ENCODE data around the gene RPL18A. TPM values are rescaled to one million over a fixed set of nuclear protein-coding genes. Genes with fewer than 3 reads are reported as not detected.

RPL18A gene
- polyA plus RNA-seq, 1 of the 3 experiments (the other 2 are of a cell fraction) = 2,695 TPM

- Histone ChIP-seq H3K27me3 (ENCODE audit: insufficient read depth) (no peaks in the 10 kb centered on the region), H2AFZ (ENCODE audit: low read depth) (peak overlapping the region; percentile 98), H3F3A (replicated peaks; ENCODE audit: insufficient read depth) (peaks cover 3% of the 10 kb centered on the region), H3K27ac (ENCODE audit: low read depth in 2 of 2, low read length in 1 of 2) (peak overlapping the region; percentile 54 to 93), H3K36me3 (replicated peaks in 1 of 2; ENCODE audit: control insufficient read depth in 1 of 2, insufficient read depth in 2 of 2, low read length in 1 of 2) (no peaks in the 10 kb centered on the region), H3K9ac (peak overlapping the region; percentile 34), H3K9me3 (no peaks in the 10 kb centered on the region), H3K4me1 (ENCODE audit: control insufficient read depth in 1 of 2, insufficient read depth in 2 of 2, low read depth in 1 of 2, low read length in 1 of 2) (peaks cover 0 to 8% of the 10 kb centered on the region in 2 experiments; a peak in 1 of 4 replicates), H3K4me3 (ENCODE audit: low read depth in 2 of 2, low read length in 1 of 2) (peak overlapping the region; percentile 53 to 81), H4K20me1 (ENCODE audit: insufficient read depth) (no peaks in the 10 kb centered on the region), H3K4me2 (peak overlapping the region; percentile 85), H3K9me2 (no peaks in the 10 kb centered on the region), H3K79me2 (ENCODE audit: insufficient read depth) (no peaks in the 10 kb centered on the region)
- ChIA-PET CTCF (interaction anchor here (0.7 to 1.5 kb wide), 5 partner anchors 28 to 225 kb away, joined by 3 read pairs; partner anchors contain the start of gene CCDC124), POLR2A (interaction anchor here (0.6 to 1.2 kb wide), 5 partner anchors 11 to 120 kb away, joined by 3 to 6 read pairs (median 5); partner anchors contain the start of genes JAK3 and RPL18A)
- 2% methylated on average over 26 of the region's 50 CpGs for WGBS (ENCODE audit: low lambda C conversion rate)
- DNase-seq = peak; percentile 99
- TF ChIP-seq, protein P1, sequence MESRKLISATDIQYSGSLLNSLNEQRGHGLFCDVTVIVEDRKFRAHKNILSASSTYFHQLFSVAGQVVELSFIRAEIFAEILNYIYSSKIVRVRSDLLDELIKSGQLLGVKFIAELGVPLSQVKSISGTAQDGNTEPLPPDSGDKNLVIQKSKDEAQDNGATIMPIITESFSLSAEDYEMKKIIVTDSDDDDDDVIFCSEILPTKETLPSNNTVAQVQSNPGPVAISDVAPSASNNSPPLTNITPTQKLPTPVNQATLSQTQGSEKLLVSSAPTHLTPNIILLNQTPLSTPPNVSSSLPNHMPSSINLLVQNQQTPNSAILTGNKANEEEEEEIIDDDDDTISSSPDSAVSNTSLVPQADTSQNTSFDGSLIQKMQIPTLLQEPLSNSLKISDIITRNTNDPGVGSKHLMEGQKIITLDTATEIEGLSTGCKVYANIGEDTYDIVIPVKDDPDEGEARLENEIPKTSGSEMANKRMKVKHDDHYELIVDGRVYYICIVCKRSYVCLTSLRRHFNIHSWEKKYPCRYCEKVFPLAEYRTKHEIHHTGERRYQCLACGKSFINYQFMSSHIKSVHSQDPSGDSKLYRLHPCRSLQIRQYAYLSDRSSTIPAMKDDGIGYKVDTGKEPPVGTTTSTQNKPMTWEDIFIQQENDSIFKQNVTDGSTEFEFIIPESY (IDR thresholded peaks at IDR 0.05; ENCODE audit: borderline replicate concordance, low read depth) = no peak
- no peak for TF ChIP-seq EZH2phosphoT487 (IDR thresholded peaks at IDR 0.05; ENCODE audit: borderline replicate concordance, low read depth)
- TF ChIP-seq MXI1 (IDR thresholded peaks at IDR 0.05; ENCODE audit: low read depth, low read length) = 0 out of 2 replicates have a peak, but pooled peaks have one; percentile 41
Measured at GRCh38 chr19:17830567-17831418, 28.9 kb upstream of the RPL18A start.

GRCh38 chr19:17831419-17831888 lies 28.3 kb upstream of the RPL18A start:
- peak overlapping the region; percentile 90; the same call in 1 of the 2 replicates for H2AFZ ChIP-seq (ENCODE audit: low read depth)
- POLR2A ChIA-PET = interaction anchor here (1.0 kb wide), 1 partner anchor 28 kb away, joined by 6 read pairs; the partner anchor contains the start of gene RPL18A

More at GRCh38 chr19:17831419-17831888, 28.3 kb upstream of the RPL18A start:
- Histone ChIP-seq H3K9me2 (no peaks in the 10 kb centered on the region), H3K9ac (peak overlapping the region; percentile 21; the same call in 1 of the 2 replicates), H3K4me2 (peak overlapping the region; percentile 73), H3K27me3 (ENCODE audit: insufficient read depth) (no peaks in the 10 kb centered on the region), H3K36me3 (replicated peaks in 1 of 2; ENCODE audit: control insufficient read depth in 1 of 2, insufficient read depth in 2 of 2, low read length in 1 of 2) (no peaks in the 10 kb centered on the region), H3K4me1 (ENCODE audit: control insufficient read depth in 1 of 2, insufficient read depth in 2 of 2, low read depth in 1 of 2, low read length in 1 of 2) (peaks cover 0 to 8% of the 10 kb centered on the region in 2 experiments; a peak in 1 of 4 replicates), H3K27ac (ENCODE audit: low read depth in 2 of 2, low read length in 1 of 2) (peak overlapping the region in 1 of 2 experiments; percentile 47; a peak in 1 of 4 replicates), H4K20me1 (ENCODE audit: insufficient read depth) (no peaks in the 10 kb centered on the region), H3K9me3 (no peaks in the 10 kb centered on the region), H3K4me3 (ENCODE audit: low read depth in 2 of 2, low read length in 1 of 2) (peak overlapping the region; percentile 53 to 62), H3F3A (replicated peaks; ENCODE audit: insufficient read depth) (peaks cover 3% of the 10 kb centered on the region), H3K79me2 (ENCODE audit: insufficient read depth) (no peaks in the 10 kb centered on the region)
- TF ChIP-seq POLR2AphosphoS5 (IDR thresholded peaks at IDR 0.05; ENCODE audit: low read depth, low read length) (no peak), SIN3A (IDR thresholded peaks at IDR 0.05; ENCODE audit: borderline replicate concordance, low read depth, low read length) (no peak), YY1 (IDR thresholded peaks at IDR 0.05; ENCODE audit: low read depth) (no peak), GATA2 (CRISPR knock-in tag; IDR thresholded peaks at IDR 0.05) (no peak), JUND (IDR thresholded peaks at IDR 0.05) (no peak), MAX (IDR thresholded peaks at IDR 0.05; ENCODE audit: low read depth) (no peak), MEF2A (IDR thresholded peaks at IDR 0.05; ENCODE audit: borderline replicate concordance, low read depth) (no peak), SMC3 (IDR thresholded peaks at IDR 0.05; ENCODE audit: low read depth, low read length) (no peak), ELF1 (IDR thresholded peaks at IDR 0.05) (no peak), RFX5 (IDR thresholded peaks at IDR 0.05; ENCODE audit: low read length) (no peak)
- TF ChIP-seq, protein P1 (IDR thresholded peaks at IDR 0.05; ENCODE audit: borderline replicate concordance, low read depth) = no peak
- CTCF ChIA-PET = interaction anchor here (0.7 to 1.3 kb wide), 4 partner anchors 20 to 225 kb away, joined by 3 read pairs; no protein-coding TSS in a partner anchor
- no peak for DNase-seq
- 36% methylated on average over 16 of the region's 25 CpGs for WGBS (ENCODE audit: low lambda C conversion rate)

Data from SK-N-SH (cell line).